Activated CD8-positive, alpha-beta T cell treated with anti-CD3 and anti-CD28 coated beads for 36 hours (primary cell): ENCODE results near the gene COL5A3. TPM values are rescaled to one million over a fixed set of nuclear protein-coding genes. Genes with fewer than 3 reads are reported as not detected.

Experiments
- ATAC-seq: fragments of 200-7000 bp; cut with Tn5 transposase; one replicate; pipeline ENCODE4 v1.10.0; 2021; ENCODE audit warnings: mild to moderate bottlenecking, moderate library complexity
- CTCF ChIA-PET: fragments of 350-600 bp; sonication (Branson Sonifier 250); formaldehyde crosslinking; loops from one replicate; lab custom pipeline; 2021; ENCODE audit warnings: antibody characterized with exemption; lab: Charles Lee
- POLR2A ChIA-PET: fragments of 350-600 bp; sonication (Branson Sonifier 250); formaldehyde crosslinking; loops from one replicate; lab custom pipeline; 2021; ENCODE audit warnings: antibody characterized with exemption; lab: Charles Lee
- DNase-seq: peaks from one replicate; pipeline ENCODE4 v3.0.0-alpha.2; 2020
- H3K27ac Mint-ChIP-seq: one replicate; pipeline ENCODE4 v1.8.0; 2021; ENCODE audit warnings: mild to moderate bottlenecking, mixed read lengths
- H3K27me3 Mint-ChIP-seq: one replicate; pipeline ENCODE4 v1.8.0; 2021; ENCODE audit warnings: mixed read lengths
- H3K36me3 Mint-ChIP-seq: one replicate; pipeline ENCODE4 v1.8.0; 2021; ENCODE audit warnings: low read depth, mixed read lengths
- H3K4me1 Mint-ChIP-seq: one replicate; pipeline ENCODE4 v1.8.0; 2021; ENCODE audit warnings: low read depth, mixed read lengths
- H3K4me3 Mint-ChIP-seq: one replicate; pipeline ENCODE4 v1.8.0; 2021; ENCODE audit warnings: mild to moderate bottlenecking, moderate library complexity, mixed read lengths
- H3K9me3 Mint-ChIP-seq: one replicate; pipeline ENCODE4 v1.8.0; 2021; ENCODE audit warnings: mixed read lengths
- CTCF ChIP-seq: fragments of 200-600 bp; IDR thresholded peaks from one replicate; pipeline ENCODE4 v1.8.0; 2022; ENCODE audit warnings: antibody characterized with exemption, mild to moderate bottlenecking
- intact Hi-C: fragments of 100-400 bp; cut with micrococcal nuclease; formaldehyde crosslinking; loops from one replicate; pipeline ENCODE4 v1.10.0; 2022
- total RNA-seq, 2 experiments: library from RNA; stranded (reverse); gene quantifications; one replicate each; pipeline ENCODE4 v1.2.3, GENCODE V29; 2021

The COL5A3 gene
- 1 to 10 TPM; 2.7 to 2.8 TPM for total RNA-seq

GRCh38 chr19:10010247-10010691 is at the start of gene COL5A3:
Gene COL5A3, minus strand, starts transcription at chr19:10010504. Its CDS starts 119 bp downstream, at chr19:10010385.
- Mint-ChIP-seq H3K36me3 (no peaks in the 10 kb centered on the region), H3K4me3 (no peak within 1 kb of the TSS)
- POLR2A ChIA-PET = interaction anchor here (0.6 kb wide), 1 partner anchor 61 kb away, joined by 3 read pairs; no protein-coding TSS in a partner anchor

DNA sequence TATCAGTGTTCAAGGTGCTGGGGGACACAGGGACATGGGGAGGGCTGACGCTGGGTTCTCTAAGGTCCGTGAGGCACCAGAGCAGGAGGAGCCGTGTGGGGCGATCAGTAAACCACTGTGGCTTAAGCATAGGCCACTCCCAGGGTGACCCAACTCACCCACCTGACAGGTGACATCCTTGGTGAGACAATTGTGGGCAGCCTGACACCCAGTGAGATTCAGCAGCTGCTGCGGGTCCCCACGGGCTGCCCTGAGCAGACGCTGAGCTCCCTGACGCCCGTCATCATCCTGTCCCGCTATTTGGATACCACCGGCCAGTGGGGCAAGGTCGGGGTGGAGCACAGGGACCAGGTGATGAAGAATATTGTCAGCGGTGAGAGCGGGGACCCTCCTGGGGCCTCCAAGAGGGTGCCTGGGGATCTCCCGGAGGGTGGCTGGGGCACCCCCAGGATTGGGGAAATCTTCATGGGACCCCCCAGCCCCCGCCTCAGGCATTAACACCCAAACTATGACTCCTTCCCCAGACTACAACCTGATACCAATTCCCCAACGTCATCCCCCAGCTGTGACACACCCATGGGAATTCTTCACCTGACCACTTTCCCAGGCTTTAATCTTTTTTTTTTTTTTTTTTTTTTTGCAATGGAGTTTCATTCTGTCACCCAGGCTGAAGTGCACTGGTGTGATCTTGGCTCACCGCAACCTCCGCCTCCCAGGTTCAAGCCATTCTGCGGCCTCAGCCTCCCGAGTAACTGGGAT is 42.5 kb upstream of the COL5A3 start:
- H3K27ac Mint-ChIP-seq = no peak overlapping the region
- no peak for DNase-seq

More at GRCh38 chr19:10010247-10010691, at the start of gene COL5A3:
- H3K4me1 Mint-ChIP-seq = peaks cover 28% of the 10 kb centered on the region
- no peak for TF ChIP-seq CTCF
- H3K27ac Mint-ChIP-seq = no peak within 1 kb of the TSS
- H3K27me3 Mint-ChIP-seq = peaks cover 49% of the 10 kb centered on the region
- ATAC-seq (no peak), DNase-seq (no peak)
- intact Hi-C loops = no loop called here
- H3K9me3 Mint-ChIP-seq = no peaks in the 10 kb centered on the region
- CTCF ChIA-PET = interaction anchor here (2.0 kb wide), 1 partner anchor 17 kb away, joined by 11 read pairs; no protein-coding TSS in a partner anchor

DNA sequence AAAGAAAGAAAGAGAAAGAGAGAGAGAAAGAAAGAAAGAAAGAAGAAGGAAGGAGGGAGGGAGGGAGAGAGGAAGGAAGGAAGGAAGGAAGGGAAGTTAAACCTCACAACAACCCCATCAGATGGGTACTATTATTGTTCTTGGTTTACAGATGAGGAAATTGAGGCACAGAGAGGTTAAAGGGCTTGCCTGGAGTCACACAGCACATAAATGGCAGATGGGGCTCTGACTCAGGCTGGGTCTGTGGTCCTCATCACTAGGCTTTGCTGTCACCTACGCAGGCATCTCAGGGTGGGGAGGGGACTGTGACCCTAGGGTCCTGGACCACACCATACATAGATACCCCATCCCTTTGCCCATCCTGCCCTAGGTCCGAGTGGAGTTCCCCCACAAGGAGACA is 39.3 kb upstream of the COL5A3 start:
- H3K36me3 Mint-ChIP-seq = no peaks in the 10 kb centered on the region
- CTCF ChIA-PET = no interaction called here

More for the DNA sequence above, 42.5 kb upstream of the COL5A3 start:
- Mint-ChIP-seq H3K4me3 (no peak overlapping the region), H3K4me1 (no peaks in the 10 kb centered on the region), H3K9me3 (no peaks in the 10 kb centered on the region), H3K27me3 (no peaks in the 10 kb centered on the region), H3K36me3 (no peaks in the 10 kb centered on the region)
- ChIA-PET CTCF (no interaction called here), POLR2A (no interaction called here)
- intact Hi-C loops = no loop called here
- ATAC-seq = no peak
- no peak for TF ChIP-seq CTCF

GRCh38 chr19:10045371-10045770 is 35.1 kb upstream of the COL5A3 start:
- DNase-seq (no peak), ATAC-seq (no peak)
- H3K9me3 Mint-ChIP-seq = peaks cover 18% of the 10 kb centered on the region
- TF ChIP-seq CTCF = no peak
- no peak overlapping the region for H3K4me3 Mint-ChIP-seq
- ChIA-PET CTCF (interaction anchor here (1.1 kb wide), 1 partner anchor 17 kb away, joined by 3 read pairs; no protein-coding TSS in a partner anchor), POLR2A (no interaction called here)
- intact Hi-C loops = no loop called here
- H3K27ac Mint-ChIP-seq = no peak overlapping the region
- no peaks in the 10 kb centered on the region for H3K4me1 Mint-ChIP-seq
- H3K27me3 Mint-ChIP-seq = peaks cover 18% of the 10 kb centered on the region
- no peaks in the 10 kb centered on the region for H3K36me3 Mint-ChIP-seq

More for the DNA sequence above, 39.3 kb upstream of the COL5A3 start:
- Mint-ChIP-seq H3K27ac (no peak overlapping the region), H3K4me3 (no peak overlapping the region), H3K27me3 (peaks cover 15% of the 10 kb centered on the region), H3K4me1 (no peaks in the 10 kb centered on the region), H3K9me3 (no peaks in the 10 kb centered on the region)
- ATAC-seq = no peak
- intact Hi-C loops = no loop called here
- TF ChIP-seq CTCF = no peak
- POLR2A ChIA-PET = no interaction called here
- DNase-seq = no peak

DNA sequence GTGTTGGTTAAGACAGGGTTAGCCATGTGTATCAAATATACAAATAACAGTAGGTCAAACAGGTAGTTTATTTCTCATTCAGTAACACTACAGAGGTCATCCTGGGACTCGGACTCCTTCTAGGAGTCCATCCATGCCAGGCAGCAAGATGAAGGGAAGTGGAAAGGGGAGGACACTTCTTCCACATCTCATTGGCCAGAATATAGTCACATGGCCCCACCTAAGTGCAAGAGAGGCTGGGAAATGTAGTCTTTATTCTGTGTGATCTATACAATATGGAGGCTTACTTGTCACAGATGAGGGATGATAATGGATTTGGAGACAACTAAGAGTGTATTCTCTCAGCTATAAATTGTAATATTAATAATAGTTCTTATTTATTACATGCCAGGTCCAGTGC is 34.1 kb upstream of the COL5A3 start:
- ChIA-PET CTCF (interaction anchor here (1.0 kb wide), 1 partner anchor 17 kb away, joined by 5 read pairs; no protein-coding TSS in a partner anchor), POLR2A (no interaction called here)
- peak; percentile 64 for ATAC-seq
- TF ChIP-seq CTCF = no peak
- peaks cover 18% of the 10 kb centered on the region for H3K9me3 Mint-ChIP-seq
- H3K27ac Mint-ChIP-seq = no peak overlapping the region
- H3K27me3 Mint-ChIP-seq = peaks cover 18% of the 10 kb centered on the region
- intact Hi-C loops = no loop called here
- H3K4me3 Mint-ChIP-seq = no peak overlapping the region
- no peaks in the 10 kb centered on the region for H3K4me1 Mint-ChIP-seq
- no peak for DNase-seq
- H3K36me3 Mint-ChIP-seq = no peaks in the 10 kb centered on the region
